GM19043 (cell line): ENCODE data around the gene UBE2R2.
"Not testable (repeated sequence)": the region's sequence is repeated elsewhere in the genome, so short reads cannot be mapped to it uniquely, and the experiment has no call there.

ENCODE experiments used
- ATAC-seq: cut with Tn5 transposase; IDR thresholded peaks from one replicate; pipeline ENCODE4 v1.9.1; 2021; ENCODE audit warnings: low read depth; ENCODE audit not compliant: unreplicated experiment

The UBE2R2 gene, protein sequence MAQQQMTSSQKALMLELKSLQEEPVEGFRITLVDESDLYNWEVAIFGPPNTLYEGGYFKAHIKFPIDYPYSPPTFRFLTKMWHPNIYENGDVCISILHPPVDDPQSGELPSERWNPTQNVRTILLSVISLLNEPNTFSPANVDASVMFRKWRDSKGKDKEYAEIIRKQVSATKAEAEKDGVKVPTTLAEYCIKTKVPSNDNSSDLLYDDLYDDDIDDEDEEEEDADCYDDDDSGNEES

DNA sequence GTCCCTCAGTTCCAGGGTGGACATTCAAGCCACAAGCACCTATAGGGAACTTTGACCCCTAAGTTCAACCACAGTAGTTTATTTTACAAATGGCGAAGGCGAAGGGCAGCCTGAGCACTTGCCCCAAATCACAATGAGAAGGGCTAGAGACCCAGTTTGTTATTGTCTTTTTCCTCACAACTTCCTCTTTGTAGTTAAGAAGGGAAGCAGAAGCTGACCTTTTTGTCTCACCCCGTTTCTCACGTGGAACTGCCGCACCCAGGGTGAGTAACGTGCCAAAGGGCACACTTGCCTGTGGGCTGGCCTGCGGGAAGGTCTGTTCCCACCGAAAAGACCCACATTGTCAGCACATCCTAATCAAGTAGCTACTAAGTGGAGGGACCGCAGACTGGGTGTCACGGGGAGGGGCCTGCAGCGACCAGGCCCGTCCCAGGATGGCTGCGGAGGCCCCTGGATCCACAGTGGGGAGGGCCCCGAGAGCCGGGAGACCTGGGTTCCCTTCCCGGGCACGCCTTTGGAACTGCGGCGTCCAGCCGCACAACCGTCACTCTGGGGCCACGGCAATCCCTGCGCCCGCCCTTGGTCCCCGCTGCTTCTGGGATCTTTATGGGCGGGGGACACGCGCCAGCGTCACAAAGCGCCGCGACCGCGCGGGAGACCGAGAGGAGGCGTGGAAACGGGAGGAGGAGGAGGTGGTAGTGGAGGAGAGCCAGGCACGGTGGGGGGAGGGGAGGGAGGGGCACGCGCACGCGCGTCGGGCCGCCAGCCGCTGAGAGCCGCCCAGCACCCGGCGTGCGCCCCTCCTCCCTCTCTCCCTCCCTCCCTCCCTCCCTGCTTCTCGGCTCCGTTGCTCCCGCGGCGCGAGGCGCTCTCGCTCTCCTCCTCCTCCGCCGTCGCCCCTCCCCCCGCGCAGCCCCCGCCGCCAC lies at the start of gene UBE2R2:
Gene UBE2R2, plus strand, starts transcription at position 834 of the 926 bp plus-strand sequence. CDS start 598 bp downstream, outside the sequence.
- ATAC-seq: peak; percentile 59

DNA sequence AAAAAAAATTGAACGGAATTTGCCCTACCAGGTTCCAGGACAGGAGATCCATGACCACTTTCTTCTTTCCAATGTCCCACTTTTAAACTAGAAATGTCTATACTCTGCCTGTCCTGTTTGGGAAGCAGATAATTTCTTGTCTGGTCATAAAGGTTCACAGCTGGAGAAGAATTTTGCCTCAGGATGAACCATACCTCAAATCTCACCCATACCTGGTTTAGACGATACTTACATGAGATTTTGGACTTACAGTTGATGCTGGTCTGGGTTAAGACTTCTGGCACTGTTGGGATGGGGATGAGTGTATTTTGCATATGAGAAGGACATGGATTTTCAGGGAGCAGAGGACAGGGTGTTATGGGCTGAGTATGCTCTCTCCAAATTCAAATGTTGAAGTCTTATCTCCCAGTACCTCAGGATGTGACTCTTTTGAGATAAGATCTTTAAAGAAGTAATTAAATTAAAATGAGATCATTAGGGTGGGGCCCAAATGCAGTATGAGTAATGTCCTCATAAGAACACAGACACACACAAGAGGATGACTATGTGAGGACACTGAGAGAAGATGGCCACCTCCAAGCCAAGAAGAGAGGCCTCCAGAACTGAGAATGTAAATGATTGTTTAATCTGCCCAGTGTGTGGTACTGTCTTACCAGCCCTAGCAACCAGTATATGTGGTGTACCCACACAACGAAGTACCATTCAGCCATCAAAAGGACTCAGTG lies 46.6 kb upstream of the UBE2R2 start:
- not testable (repeated sequence) for ATAC-seq

DNA sequence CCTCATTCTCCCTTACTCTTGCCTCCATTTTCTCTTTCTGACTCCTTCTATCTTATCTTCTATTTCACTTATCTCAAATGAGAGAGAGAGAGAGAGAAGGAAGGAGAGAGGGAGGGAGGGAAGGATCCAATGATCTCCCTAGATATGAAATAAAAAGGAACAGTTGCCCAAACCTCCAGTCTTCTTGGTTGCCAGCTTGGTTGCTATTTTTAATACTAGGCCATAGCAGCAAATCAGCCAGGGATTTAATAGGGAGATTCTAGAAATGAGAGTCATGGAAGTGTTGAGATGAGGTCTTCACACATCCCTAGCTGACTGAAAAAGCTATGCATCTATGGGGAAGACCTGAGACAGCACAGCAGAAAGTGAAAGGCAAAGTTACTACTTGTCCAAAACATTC lies 43.8 kb upstream of the UBE2R2 start:
- not testable (repeated sequence) for ATAC-seq

DNA sequence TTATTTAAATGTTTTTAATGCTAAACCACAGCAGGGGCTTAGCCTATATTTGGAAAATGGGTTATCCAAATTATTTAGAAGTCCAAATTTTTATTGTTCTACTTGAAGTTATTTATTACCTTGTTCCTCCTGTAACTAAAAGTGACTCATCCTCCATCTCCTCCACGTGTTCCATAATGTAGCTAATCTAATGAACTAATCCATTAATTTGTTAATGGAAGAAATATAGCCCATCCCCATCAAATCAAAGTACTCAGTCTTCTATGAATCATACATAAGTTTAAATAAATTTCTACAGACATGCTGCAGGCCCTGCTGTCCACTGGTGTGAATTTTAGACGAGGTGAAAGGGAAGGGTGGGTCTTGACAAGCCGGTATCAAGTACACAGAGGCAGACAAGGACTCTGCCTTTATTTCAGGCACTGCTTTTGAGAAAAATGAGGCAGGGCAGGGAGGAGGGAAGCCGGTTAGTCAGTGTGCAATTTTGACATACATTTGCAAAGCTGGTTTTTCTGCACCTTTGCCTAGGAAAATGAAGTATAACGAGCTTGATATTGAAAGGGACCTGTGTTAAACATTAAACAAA lies 42.8 kb upstream of the UBE2R2 start:
- ATAC-seq: not testable (repeated sequence)

DNA sequence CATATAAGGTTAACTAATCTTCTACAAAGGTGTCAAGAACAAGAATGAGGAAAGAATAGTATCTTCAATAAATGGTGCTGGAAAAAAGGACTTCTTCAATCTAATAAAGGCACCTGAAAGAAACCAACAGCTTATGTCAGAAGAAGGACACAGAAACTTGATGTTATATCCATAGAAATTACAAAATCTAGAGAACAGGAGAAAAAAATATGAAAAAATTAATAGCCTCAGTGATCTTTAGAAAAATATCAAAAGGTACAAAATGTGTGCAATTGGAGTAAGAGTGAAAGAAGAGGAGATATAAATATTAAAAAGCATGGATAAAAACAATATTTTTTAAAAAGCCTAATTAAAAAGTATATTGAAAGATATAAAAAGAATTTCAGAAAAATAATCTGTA lies 40.4 kb upstream of the UBE2R2 start:
- ATAC-seq: no peak

DNA sequence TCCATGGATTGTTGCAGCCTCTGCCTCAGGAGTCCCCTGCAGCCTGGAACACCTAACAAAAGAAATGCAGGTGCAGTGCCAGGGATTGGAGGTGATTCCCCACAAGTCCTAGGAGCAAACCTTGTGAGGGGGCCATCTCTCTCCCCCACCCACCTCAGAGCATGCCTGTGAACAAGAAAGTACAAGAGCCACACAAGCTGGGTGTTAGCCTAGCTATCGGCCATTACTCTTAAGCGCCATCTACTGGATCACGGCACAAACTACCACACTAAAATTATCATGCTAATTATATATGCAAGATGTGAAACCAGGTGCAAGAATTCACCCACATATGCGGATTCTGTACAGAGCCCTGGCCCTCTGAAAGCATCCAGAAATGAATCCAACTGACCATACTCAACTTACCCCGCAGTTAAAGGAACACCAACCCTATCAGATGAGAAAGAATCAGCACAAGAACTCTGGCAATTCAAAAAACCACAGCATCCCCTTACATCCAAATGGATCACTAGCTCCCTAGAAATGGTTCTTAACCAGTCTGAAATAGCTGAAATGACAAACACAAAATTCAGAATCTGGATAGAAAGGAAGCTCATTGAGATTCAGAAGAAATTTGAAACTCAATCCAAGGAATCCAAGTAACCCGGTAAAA lies 38.1 kb upstream of the UBE2R2 start:
- no peak for ATAC-seq

DNA sequence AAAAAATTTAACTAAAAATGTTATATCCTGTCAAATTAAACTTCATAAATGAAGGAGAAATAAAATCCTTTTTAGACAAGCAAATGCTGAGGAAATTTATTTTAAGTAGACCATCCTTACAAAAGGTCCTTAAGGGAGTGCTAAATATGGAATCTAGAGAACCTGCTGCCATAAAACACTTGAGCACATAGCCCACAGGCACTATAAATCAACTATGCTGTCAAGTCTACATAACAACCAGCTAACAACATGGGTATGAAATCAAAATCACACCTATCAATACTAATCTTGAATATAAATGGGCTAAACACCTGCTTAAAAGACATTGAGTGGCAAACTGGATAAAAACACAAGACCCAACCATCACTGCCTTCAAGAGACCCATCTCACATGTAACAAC lies 36.7 kb upstream of the UBE2R2 start:
- ATAC-seq: no peak

DNA sequence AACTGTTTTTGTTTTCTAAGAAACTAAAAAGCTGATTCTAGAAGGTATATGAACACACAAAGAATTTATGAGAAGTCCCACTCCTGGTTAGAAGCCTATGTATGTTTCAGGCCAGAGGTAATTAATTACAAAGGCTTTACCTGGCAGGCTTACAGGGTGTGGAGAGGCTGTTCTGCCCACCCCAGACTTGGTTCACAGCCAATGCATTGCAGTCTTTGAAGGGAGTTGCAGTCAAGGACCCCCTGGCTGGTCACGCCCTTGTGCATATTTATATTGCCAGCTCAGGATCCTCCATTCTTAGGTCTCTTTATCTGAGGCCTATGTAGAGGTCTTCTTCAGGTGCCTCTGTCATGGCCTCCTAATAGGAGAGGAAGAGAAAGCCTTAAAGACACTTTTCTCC lies 35.2 kb upstream of the UBE2R2 start:
- ATAC-seq: no peak

DNA sequence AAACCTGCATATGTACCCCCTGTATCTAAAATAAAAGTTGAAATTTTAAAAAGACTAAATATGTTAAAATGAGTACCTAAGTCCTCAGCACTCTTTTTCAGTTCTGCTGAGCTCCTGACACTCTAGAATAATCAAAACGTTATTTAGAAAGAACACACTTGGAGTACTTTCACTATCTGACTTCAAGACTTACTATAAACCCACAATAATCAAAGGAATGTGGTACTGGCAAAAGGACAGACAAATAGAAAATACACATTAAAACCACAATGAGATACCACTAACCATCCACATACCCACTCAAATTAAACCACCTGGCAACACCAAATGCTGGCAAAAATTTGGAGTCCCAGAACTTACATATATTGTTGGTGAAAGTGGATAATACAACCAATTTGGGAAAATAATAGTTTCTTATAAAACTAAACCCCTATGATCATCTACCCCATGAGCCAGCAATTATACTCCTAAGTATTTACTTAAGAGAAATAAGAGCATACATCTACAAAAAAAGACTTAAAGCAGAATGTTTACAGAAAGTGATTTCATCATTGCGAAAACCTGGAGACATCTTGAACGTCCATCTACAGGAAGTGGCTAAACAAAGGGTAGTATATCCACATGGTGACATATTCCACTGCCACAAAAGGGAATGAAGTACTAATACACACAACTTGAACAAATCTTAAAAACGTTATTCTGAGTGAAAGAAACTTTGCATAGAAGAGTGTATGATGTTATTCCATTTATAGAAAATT lies 34.4 kb upstream of the UBE2R2 start:
- ATAC-seq: no peak

DNA sequence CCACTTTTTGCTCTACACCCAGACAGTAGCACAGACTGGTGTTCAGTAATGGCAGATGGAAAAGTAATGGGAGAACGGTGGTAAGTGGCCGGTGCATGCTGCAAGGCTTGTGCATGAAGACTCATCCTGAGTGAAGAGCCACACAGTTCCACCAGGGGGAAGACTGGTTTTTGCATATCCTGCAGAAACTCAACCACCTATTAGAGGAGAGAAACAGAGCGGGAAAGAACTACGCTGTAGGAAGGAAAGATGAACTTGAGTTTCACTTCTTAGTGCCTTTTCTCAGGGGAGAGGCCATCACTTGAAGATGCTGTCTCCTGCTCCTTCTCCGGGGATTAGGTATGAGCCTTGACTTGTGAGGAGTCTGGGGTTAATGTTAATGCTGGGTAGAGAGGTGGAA lies 31.0 kb upstream of the UBE2R2 start:
- no peak for ATAC-seq

DNA sequence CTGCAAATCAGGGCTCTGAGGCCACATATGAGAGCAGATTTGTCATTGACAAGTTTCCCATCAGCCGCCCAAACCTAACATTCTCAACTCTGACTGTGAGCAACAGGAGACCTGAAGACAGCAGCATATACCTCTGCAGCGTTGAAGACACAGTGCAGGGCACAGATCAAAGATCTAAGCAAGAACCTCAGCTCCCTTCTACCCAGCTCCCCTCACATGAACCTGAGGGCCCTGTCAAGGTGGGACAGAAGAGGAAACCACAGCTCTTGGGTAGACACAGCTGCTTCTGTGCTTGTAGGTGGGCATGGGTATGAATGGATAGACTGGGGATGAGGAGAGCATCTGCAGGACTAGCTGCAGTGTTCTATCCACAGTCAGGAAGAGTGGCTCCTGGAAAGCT lies 30.3 kb upstream of the UBE2R2 start:
- no peak for ATAC-seq

DNA sequence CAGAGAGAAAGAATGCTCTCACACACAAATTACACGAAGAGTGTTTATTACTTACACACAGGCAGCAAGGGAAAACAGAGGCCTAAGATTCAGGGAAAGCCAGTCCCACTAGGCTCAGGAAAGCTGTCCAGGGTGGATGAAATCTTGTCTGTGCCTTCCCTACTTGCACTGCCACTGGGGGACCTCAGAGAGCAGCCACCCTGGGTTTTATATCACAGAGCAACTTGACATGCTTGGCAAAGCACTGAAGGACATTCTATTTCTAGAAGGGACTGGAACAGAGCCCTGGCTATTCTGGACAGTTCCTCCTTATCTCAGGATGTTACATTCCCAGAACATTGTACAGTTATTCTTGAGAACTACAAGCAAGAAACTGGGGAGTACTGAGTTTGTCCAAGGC lies 29.1 kb upstream of the UBE2R2 start:
- ATAC-seq: no peak

DNA sequence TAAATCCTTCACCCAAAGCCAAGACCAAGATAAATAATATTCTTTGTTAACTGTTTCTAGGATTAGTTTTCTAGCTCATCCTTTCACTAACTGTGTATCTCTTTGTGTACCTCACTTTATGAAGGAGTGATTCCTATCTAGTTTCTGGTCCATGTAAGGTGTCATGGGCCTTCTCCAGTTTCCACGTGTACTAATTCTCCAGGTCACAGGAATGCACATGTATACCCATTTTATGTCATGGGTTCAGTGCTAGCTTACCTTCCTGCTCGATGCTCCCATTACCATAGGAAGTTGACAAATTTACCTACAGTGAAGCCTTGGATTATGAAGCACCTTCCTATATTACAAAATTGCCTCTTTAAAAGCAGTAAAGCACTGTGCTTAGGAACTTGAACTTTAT lies 27.5 kb upstream of the UBE2R2 start:
- ATAC-seq: not testable (repeated sequence)

DNA sequence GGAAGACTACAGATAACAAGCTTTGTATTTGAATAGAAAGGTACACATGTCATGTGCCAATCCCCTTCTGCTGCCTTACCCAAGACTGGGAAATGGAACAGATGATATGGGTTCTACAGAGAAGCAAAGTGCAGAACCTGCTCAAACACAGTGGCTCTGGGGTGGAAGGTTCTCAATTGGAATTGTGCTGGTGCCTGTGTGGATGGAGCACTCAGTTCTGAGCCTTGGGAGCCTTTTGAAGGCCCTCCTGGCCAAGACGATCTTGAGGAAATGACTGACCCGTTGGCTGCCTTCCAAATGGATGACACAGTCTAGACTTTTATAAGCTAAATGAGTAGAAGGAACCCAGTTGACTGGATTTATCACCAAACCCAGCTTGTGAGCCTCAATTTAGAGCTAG lies 25.8 kb upstream of the UBE2R2 start:
- no peak for ATAC-seq

DNA sequence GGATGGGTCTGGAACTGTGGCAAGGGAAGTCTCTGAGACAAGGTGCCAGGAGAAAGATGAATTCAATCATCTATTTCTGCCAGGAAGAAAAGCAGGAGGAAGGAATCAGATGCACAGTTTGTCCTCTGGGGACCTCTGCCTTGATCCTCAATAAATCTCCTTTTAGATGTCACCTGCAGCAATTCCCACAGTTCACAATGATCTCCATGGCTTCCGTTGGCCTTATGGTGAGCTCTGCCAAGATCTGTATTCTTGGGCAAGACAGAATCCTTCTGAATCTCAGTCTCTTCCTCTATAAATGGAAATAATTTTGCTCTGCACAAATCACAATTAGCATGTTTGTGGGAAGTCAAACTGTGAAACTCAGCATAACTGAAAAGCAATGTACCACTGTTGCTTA lies 23.5 kb upstream of the UBE2R2 start:
- ATAC-seq: not testable (repeated sequence)

DNA sequence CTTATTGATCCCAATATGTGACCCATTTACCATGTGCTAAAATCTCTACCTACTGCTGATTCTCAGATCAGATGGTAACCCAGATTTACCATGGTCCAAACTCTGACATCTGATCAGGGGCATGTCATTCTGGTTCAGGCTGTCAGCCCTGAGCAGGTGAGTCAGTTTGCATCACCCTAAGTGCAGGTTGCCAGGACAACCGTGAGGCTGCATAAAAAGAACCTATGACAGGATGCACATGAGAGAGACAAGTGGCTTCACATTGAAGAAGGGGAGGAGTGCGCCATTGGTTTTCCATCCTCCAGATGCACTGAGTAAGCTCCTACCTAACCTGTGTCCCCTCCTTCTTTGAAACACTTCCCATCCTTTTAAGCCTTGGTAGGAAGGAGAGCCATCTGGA lies 22.4 kb upstream of the UBE2R2 start:
- ATAC-seq: no peak

DNA sequence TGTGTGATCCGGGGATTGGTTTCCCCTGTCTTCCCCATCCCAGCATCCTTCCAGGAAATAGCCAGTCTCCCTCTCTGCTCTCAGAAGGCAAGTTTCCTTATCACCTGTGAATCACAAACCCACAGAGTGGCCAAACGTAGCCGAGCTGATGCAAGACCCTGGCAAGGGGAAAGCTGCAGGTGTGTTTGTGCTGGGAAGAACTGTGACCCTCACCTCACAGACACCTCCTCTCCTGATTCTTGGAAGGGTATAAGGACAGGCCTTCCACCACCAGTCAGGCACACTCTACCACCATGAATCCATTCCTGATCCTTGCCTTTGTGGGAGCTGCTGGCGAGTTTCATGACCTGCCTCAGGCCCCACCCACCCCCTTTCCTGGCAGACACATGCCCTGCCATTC lies 21.7 kb upstream of the UBE2R2 start, which contains the start of gene PRSS3:
Gene PRSS3, plus strand, starts transcription at position 281 of the 400 bp plus-strand sequence. Its CDS starts 13 bp downstream, at position 294.
- no peak for ATAC-seq

DNA sequence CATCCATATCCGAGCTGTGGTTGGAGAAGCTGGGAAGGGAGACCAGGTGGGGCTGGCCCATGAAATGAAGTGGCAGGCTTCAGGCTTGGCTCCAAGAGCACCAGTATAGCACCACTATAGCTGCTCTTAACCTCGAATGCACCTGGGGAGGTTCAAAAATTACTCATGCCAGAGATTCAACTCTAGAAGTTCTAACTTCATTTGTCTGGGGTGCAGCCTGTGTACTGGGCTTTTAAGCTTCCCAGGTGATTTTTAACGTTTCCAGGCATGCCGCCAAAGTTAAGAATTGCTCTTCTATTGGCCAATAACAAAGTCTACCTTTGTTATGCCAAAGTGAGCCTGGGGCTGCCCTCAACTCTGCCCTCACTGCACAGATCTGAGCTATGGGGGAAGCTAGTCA lies 21.1 kb upstream of the UBE2R2 start:
- ATAC-seq: no peak

DNA sequence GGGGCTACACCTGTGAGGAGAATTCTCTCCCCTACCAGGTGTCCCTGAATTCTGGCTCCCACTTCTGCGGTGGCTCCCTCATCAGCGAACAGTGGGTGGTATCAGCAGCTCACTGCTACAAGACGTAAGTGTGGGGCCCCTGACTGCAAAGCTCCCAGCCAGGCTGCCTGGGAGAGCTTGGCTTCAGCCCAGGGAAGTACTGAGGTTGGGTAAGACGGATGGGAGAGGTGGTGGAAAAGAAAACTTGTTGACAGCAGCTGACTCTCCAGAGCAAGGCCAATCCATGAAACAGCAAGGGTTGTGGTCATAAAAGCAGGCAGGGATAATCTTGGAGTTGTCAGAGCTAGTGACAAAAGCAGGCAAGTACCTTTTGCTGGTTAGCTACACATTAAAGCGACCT lies 20.3 kb upstream of the UBE2R2 start:
- ATAC-seq: not testable (repeated sequence)

DNA sequence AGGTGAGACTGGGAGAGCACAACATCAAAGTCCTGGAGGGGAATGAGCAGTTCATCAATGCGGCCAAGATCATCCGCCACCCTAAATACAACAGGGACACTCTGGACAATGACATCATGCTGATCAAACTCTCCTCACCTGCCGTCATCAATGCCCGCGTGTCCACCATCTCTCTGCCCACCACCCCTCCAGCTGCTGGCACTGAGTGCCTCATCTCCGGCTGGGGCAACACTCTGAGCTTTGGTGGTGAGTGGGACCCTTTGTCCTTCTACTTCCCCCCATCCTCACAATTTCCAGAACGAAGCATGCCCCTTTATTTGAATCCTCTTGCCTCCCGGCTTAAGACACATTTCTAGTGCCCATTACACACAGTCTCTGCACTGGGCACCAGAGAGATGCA lies 19.1 kb upstream of the UBE2R2 start:
- ATAC-seq: no peak
